SK-N-SH (cell line): ENCODE results near the gene CLCN6.

Source experiments
- EZH2phosphoT487 ChIP-seq: fragments of 200-600 bp; sonication (generic); IDR thresholded peaks from 2 replicates; pipeline ENCODE4 v1.6.1; 2017; ENCODE audit warnings: low read depth, mixed run types, mild to moderate bottlenecking, antibody characterized with exemption, moderate library complexity, borderline replicate concordance
- GABPA ChIP-seq: IDR thresholded peaks from 2 replicates; pipeline ENCODE4 v1.4.0; 2012; ENCODE audit warnings: low read depth, mild to moderate bottlenecking
- JUND ChIP-seq: IDR thresholded peaks from 2 replicates; pipeline ENCODE4 v1.4.0; 2012
- TF ChIP-seq, protein P1 (sequence below): fragments of 200-600 bp; sonication (generic); IDR thresholded peaks from 2 replicates; pipeline ENCODE4 v1.6.1; 2017; ENCODE audit warnings: antibody characterized with exemption, mild to moderate bottlenecking, moderate library complexity

- TF ChIP-seq, protein P1, sequence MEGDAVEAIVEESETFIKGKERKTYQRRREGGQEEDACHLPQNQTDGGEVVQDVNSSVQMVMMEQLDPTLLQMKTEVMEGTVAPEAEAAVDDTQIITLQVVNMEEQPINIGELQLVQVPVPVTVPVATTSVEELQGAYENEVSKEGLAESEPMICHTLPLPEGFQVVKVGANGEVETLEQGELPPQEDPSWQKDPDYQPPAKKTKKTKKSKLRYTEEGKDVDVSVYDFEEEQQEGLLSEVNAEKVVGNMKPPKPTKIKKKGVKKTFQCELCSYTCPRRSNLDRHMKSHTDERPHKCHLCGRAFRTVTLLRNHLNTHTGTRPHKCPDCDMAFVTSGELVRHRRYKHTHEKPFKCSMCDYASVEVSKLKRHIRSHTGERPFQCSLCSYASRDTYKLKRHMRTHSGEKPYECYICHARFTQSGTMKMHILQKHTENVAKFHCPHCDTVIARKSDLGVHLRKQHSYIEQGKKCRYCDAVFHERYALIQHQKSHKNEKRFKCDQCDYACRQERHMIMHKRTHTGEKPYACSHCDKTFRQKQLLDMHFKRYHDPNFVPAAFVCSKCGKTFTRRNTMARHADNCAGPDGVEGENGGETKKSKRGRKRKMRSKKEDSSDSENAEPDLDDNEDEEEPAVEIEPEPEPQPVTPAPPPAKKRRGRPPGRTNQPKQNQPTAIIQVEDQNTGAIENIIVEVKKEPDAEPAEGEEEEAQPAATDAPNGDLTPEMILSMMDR: no peak
- no peak for TF ChIP-seq EZH2phosphoT487
- no peak for TF ChIP-seq JUND
- TF ChIP-seq GABPA: no peak
These were observed 22.5 kb downstream of the CLCN6 start for GRCh38 chr1:11828511-11828910.
